H1 (cell line): Measurements from ENCODE around the gene ADGRB2. TPM values are rescaled to one million over a fixed set of nuclear protein-coding genes. Genes with fewer than 3 reads are reported as not detected.

Experiments
- CTCF ChIA-PET: fragments of 300-600 bp; sonication (Branson Sonifier 250); formaldehyde crosslinking; loops from one replicate; lab custom pipeline; 2021; ENCODE audit not compliant: partially characterized antibody; lab: Charles Lee
- POLR2A ChIA-PET: fragments of 300-600 bp; sonication (Branson Sonifier 250); formaldehyde crosslinking; loops from one replicate; lab custom pipeline; 2021; ENCODE audit warnings: inconsistent platforms; ENCODE audit not compliant: partially characterized antibody; lab: Charles Lee
- DNase-seq, 2 experiments: peaks; one replicate each; pipeline versions ENCODE4 v3.0.0 to v3.0.0-alpha.2; 2010 to 2022; ENCODE audit warnings: low spot score in 2 of 2, low read depth in 1 of 2, mixed read lengths in 1 of 2
- FAIRE-seq: peaks from 2 replicates; lab custom pipeline; 2011; peaks lifted over from hg19 to GRCh38; lab: Jason Lieb, UNC
- H2AFZ ChIP-seq: 2 replicates; pipeline ENCODE4 v1.8.1; 2012; ENCODE audit warnings: low read length, inconsistent platforms
- H2AK5ac ChIP-seq: 2 replicates; pipeline ENCODE4 v1.6.1; 2013; ENCODE audit warnings: low read depth, low read length
- H2BK120ac ChIP-seq: replicated peaks from 2 replicates; pipeline ENCODE3; 2013; ENCODE audit warnings: low read depth, low read length, inconsistent platforms
- H2BK12ac ChIP-seq: 2 replicates; pipeline ENCODE4 v1.6.1; 2013; ENCODE audit warnings: low read depth, low read length
- H2BK15ac ChIP-seq: 2 replicates; pipeline ENCODE4 v1.6.1; 2013; ENCODE audit warnings: low read length
- H2BK20ac ChIP-seq: 2 replicates; pipeline ENCODE4 v1.6.1; 2013; ENCODE audit warnings: low read length
- H2BK5ac ChIP-seq: 2 replicates; pipeline ENCODE4 v1.6.1; 2013; ENCODE audit warnings: low read depth, low read length
- H3K14ac ChIP-seq: 2 replicates; pipeline ENCODE4 v1.6.1; 2013; ENCODE audit warnings: inconsistent platforms; ENCODE audit not compliant: insufficient read length
- H3K18ac ChIP-seq: 2 replicates; pipeline ENCODE4 v1.6.1; 2013; ENCODE audit warnings: low read length; ENCODE audit errors: extremely low read depth
- H3K23ac ChIP-seq: 2 replicates; pipeline ENCODE4 v1.6.1; 2013; ENCODE audit warnings: inconsistent platforms; ENCODE audit not compliant: insufficient read length
- H3K23me2 ChIP-seq: 2 replicates; pipeline ENCODE4 v1.6.1; 2013; ENCODE audit warnings: low read depth, low read length
- H3K27ac ChIP-seq: 2 replicates; pipeline ENCODE4 v1.6.1; 2011; ENCODE audit warnings: low read depth, low read length, inconsistent platforms
- H3K27me3 ChIP-seq, 4 experiments: replicated peaks in 1 of 4; 1 replicate in 1 of 4; 2 replicates in 3 of 4; pipeline versions ENCODE4 v1.6.1 to v1.8.1; 2011 to 2013; ENCODE audit warnings: low read length in 3 of 4, mild to moderate bottlenecking in 3 of 4, inconsistent platforms in 2 of 4, mixed read lengths in 2 of 4, moderate library complexity in 1 of 4; ENCODE audit not compliant: control insufficient read depth in 3 of 4, insufficient read depth in 3 of 4; ENCODE audit errors: extremely low read depth in 1 of 4
- H3K36me3 ChIP-seq, 4 experiments: 2 replicates each; pipeline versions ENCODE4 v1.6.1 to v1.8.1; 2011 to 2013; ENCODE audit warnings: mild to moderate bottlenecking in 4 of 4, low read length in 3 of 4, moderate library complexity in 2 of 4, control low read depth in 1 of 4, inconsistent platforms in 1 of 4; ENCODE audit not compliant: insufficient read depth in 4 of 4, control insufficient read depth in 2 of 4
- H3K4ac ChIP-seq: replicated peaks from 2 replicates; pipeline ENCODE3; 2013; ENCODE audit warnings: low read length, low read depth, mixed read lengths, inconsistent platforms; ENCODE audit not compliant: insufficient read length
- H3K4me1 ChIP-seq, 4 experiments: replicated peaks in 1 of 4; 1 replicate in 1 of 4; 2 replicates in 3 of 4; pipeline versions ENCODE4 v1.6.1 to v1.8.1; 2011 to 2013; ENCODE audit warnings: low read length in 3 of 4, inconsistent platforms in 2 of 4, mixed read lengths in 1 of 4; ENCODE audit not compliant: insufficient read depth in 4 of 4, control insufficient read depth in 3 of 4
- H3K4me2 ChIP-seq, 2 experiments: 2 replicates each; pipeline versions ENCODE4 v1.6.1 to v1.8.1; 2011 to 2013; ENCODE audit warnings: low read depth in 2 of 2, low read length in 2 of 2, control low read depth in 1 of 2, inconsistent platforms in 1 of 2, mild to moderate bottlenecking in 1 of 2; ENCODE audit not compliant: insufficient read depth in 1 of 2
- H3K4me3 ChIP-seq, 4 experiments: fragments of 200-600, 300-600 bp in 1 of 4; sonication (generic), shearing (Covaris generic), sonication (Bioruptor Twin) in 1 of 4; 2 replicates each; pipeline versions ENCODE4 v1.5.1 to v1.8.1; 2011 to 2016; ENCODE audit warnings: low read length in 4 of 4, low read depth in 3 of 4, control low read depth in 2 of 4, inconsistent platforms in 2 of 4, mild to moderate bottlenecking in 2 of 4, mixed read lengths in 1 of 4, moderate library complexity in 1 of 4; ENCODE audit not compliant: insufficient read depth in 2 of 4; ENCODE audit errors: extremely low read depth in 1 of 4
- H3K56ac ChIP-seq: replicated peaks from 2 replicates; pipeline ENCODE3; 2013; ENCODE audit warnings: low read depth, mild to moderate bottlenecking, mixed read lengths, low read length, inconsistent platforms; ENCODE audit not compliant: insufficient read length
- H3K79me1 ChIP-seq: 2 replicates; pipeline ENCODE4 v1.6.1; 2013; ENCODE audit warnings: low read depth, low read length, control low read depth
- H3K79me2 ChIP-seq, 2 experiments: 2 replicates each; pipeline versions ENCODE4 v1.6.1 to v1.8.1; 2012 to 2013; ENCODE audit warnings: low read length in 2 of 2, mild to moderate bottlenecking in 2 of 2, inconsistent platforms in 1 of 2; ENCODE audit not compliant: insufficient read depth in 2 of 2, control insufficient read depth in 1 of 2
- H3K9ac ChIP-seq, 4 experiments: replicated peaks in 1 of 4; 1 replicate in 1 of 4; 2 replicates in 3 of 4; pipeline versions ENCODE4 v1.6.1 to v1.8.1; 2011 to 2013; ENCODE audit warnings: low read depth in 3 of 4, low read length in 3 of 4, control low read depth in 2 of 4, mild to moderate bottlenecking in 2 of 4, moderate library complexity in 2 of 4, inconsistent platforms in 1 of 4; ENCODE audit errors: extremely low read depth in 1 of 4
- H3K9me3 ChIP-seq, 2 experiments: 2 replicates each; pipeline versions ENCODE4 v1.6.1 to v1.8.1; 2012 to 2013; ENCODE audit warnings: mild to moderate bottlenecking in 2 of 2, moderate library complexity in 2 of 2, control low read depth in 1 of 2, inconsistent platforms in 1 of 2, low read depth in 1 of 2, low read length in 1 of 2, mixed read lengths in 1 of 2; ENCODE audit not compliant: insufficient read depth in 2 of 2
- H4K20me1 ChIP-seq, 2 experiments: replicated peaks in 1 of 2; 2 replicates each; pipeline versions ENCODE3 to v1.8.1; 2011 to 2013; ENCODE audit warnings: inconsistent platforms in 2 of 2, low read length in 2 of 2, mild to moderate bottlenecking in 1 of 2; ENCODE audit not compliant: insufficient read depth in 2 of 2, control insufficient read depth in 1 of 2
- H4K5ac ChIP-seq: 2 replicates; pipeline ENCODE4 v1.6.1; 2013; ENCODE audit warnings: low read length, low read depth, mixed read lengths, inconsistent platforms; ENCODE audit not compliant: insufficient read length
- H4K8ac ChIP-seq: 2 replicates; pipeline ENCODE4 v1.8.0; 2013; ENCODE audit warnings: mild to moderate bottlenecking, moderate library complexity, low read length, inconsistent platforms; ENCODE audit not compliant: insufficient read depth; ENCODE audit errors: extremely low read depth
- H4K91ac ChIP-seq: replicated peaks from 2 replicates; pipeline ENCODE3; 2013; ENCODE audit warnings: low read length, mixed read lengths, inconsistent platforms; ENCODE audit not compliant: insufficient read length
- BCL11A ChIP-seq, 2 experiments: IDR thresholded peaks; one replicate each; pipeline ENCODE4 v1.6.1; 2011; ENCODE audit warnings: low read depth in 2 of 2, low read length in 2 of 2, mild to moderate bottlenecking in 2 of 2
- POLR2A ChIP-seq, 2 experiments: IDR thresholded peaks; 1 replicate in 1 of 2; 2 replicates in 1 of 2; pipeline ENCODE4 v1.6.1; 2011; ENCODE audit warnings: low read depth in 2 of 2, low read length in 2 of 2, mild to moderate bottlenecking in 2 of 2; ENCODE audit errors: control extremely low read depth in 1 of 2
- RAD21 ChIP-seq, 2 experiments: IDR thresholded peaks in 1 of 2; conservative IDR thresholded peaks in 1 of 2; 2 replicates each; pipeline ENCODE4 v1.6.1; 2011; ENCODE audit warnings: low read depth in 2 of 2, low read length in 2 of 2, improper control_type of control experiment in 1 of 2, inconsistent platforms in 1 of 2, mild to moderate bottlenecking in 1 of 2, moderate library complexity in 1 of 2
- WGBS, 2 experiments: shearing (Covaris generic) in 1 of 2; methylation state at CpG; one replicate each; pipeline versions ENCODE4 v1.1.6 to v1.1.7; 2013 to 2015; ENCODE audit warnings: low lambda C conversion rate in 2 of 2, mixed read lengths in 2 of 2, inconsistent platforms in 1 of 2, low coverage in 1 of 2, missing lambda C conversion rate in 1 of 2; ENCODE audit not compliant: insufficient replicate concordance in 2 of 2, insufficient coverage in 1 of 2, insufficient read length in 1 of 2; ENCODE audit errors: extremely low coverage in 1 of 2, missing lambda C conversion rate in 1 of 2; 5-methylcytosine and 5-hydroxymethylcytosine counted together
- polyA plus RNA-seq, 7 experiments: library from polyadenylated mRNA; depleted of rRNA in 3 of 7; stranded (reverse) in 5 of 7; unstranded in 2 of 7; fragments of >200 nt in 5 of 7; fragments of 200-250 nt in 2 of 7; gene quantifications; 1 replicate in 5 of 7; 2 replicates in 1 of 7; 4 replicates in 1 of 7; pipeline versions ENCODE4 v1.2.1 to v1.2.3, GENCODE V29; 2011 to 2013; ENCODE audit warnings: missing spikeins in 2 of 7, mixed read lengths in 2 of 7
- total RNA-seq: library from RNA; stranded (reverse); fragmentation: NEBNext Ultra II Directional; extraction: Animal tissue kit (Norgen Biotek cat#: 25700); gene quantifications from 2 replicates; pipeline ENCODE4 v1.2.1, GENCODE V29; 2021

The ADGRB2 gene
- total and polyA plus RNA-seq, 2 of the 8 experiments (the other 6 are each of a cell fraction or from before 2014, with no cell fraction given) = 15.6 to 26.2 TPM

DNA sequence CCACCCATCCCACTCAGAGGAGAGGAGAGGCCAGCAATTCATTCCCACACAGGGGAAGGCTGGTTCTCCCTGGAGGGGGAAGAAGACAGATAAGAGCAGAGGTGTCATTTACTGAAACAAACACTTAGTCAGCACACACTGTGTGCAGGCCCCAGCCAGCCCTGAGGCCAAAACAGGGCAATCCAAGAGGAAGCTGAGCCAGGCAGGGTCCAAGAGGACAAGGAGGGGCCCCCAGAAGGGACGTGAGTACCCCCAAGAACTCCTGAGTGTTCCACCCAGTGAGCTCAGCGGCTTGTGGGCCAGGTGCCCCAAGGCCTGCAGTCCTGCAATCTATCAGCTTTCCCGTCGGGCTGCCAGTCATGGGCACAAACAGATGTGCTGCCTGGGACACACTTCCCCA, 15.8 kb downstream of the ADGRB2 start:
- CTCF ChIA-PET = interaction anchor here (0.6 to 6.4 kb wide), 17 partner anchors 8 to 902 kb away, joined by 3 to 79 read pairs (median 4); partner anchors contain the start of gene RBBP4

More for the DNA sequence above, 15.8 kb downstream of the ADGRB2 start:
- H3K14ac ChIP-seq = no peak overlapping the region
- H2AFZ ChIP-seq = no peak overlapping the region
- H4K5ac ChIP-seq = no peak overlapping the region
- TF ChIP-seq POLR2A (IDR thresholded peaks at IDR 0.05; ENCODE audit: control extremely low read depth in 1 of 2, low read depth in 2 of 2, low read length in 2 of 2) (no peak), BCL11A (IDR thresholded peaks at IDR 0.05; ENCODE audit: low read depth in 2 of 2, low read length in 2 of 2) (no peak), RAD21 (IDR thresholded peaks at IDR 0.05 in 1 of 2, conservative IDR thresholded peaks at IDR 0.05 in 1 of 2; ENCODE audit: low read depth in 2 of 2, low read length in 2 of 2) (no peak)
- no peak overlapping the region for H3K9ac ChIP-seq
- H3K9me3 ChIP-seq = no peaks in the 10 kb centered on the region
- H3K36me3 ChIP-seq = no peaks in the 10 kb centered on the region
- H4K8ac ChIP-seq = no peak overlapping the region
- no peak overlapping the region for H3K4me3 ChIP-seq
- DNase-seq (no peak), FAIRE-seq (no peak)
- no peaks in the 10 kb centered on the region for H3K27me3 ChIP-seq
- peaks cover 5 to 24% (median 19%) of the 10 kb centered on the region in 4 experiments for H3K4me1 ChIP-seq
- H2AK5ac ChIP-seq = peak overlapping the region; percentile 32; the same call in 1 of the 2 replicates
- H4K91ac ChIP-seq = no peak overlapping the region
- POLR2A ChIA-PET = interaction anchor here (0.8 to 1.0 kb wide), 3 partner anchors 12 to 43 kb away, joined by 3 read pairs; no protein-coding TSS in a partner anchor
- no peaks in the 10 kb centered on the region for H3K23me2 ChIP-seq
- no peak overlapping the region for H2BK12ac ChIP-seq
- H2BK20ac ChIP-seq = no peak overlapping the region
- no peaks in the 10 kb centered on the region for H4K20me1 ChIP-seq
- H3K18ac ChIP-seq = no peak overlapping the region
- H2BK5ac ChIP-seq = no peak overlapping the region
- H3K4ac ChIP-seq = no peak overlapping the region
- no peak overlapping the region for H2BK15ac ChIP-seq
- H3K23ac ChIP-seq = no peak overlapping the region
- H3K4me2 ChIP-seq = no peak overlapping the region
- H3K27ac ChIP-seq = no peak overlapping the region
- WGBS, 2 experiments = 88% methylated on average over 4 of the region's 4 CpGs; no CpG with 5 or more reads in 1 of the 2 experiments
- no peaks in the 10 kb centered on the region for H3K79me2 ChIP-seq
- no peaks in the 10 kb centered on the region for H3K79me1 ChIP-seq
- no peak overlapping the region for H3K56ac ChIP-seq
- no peak overlapping the region for H2BK120ac ChIP-seq
